GM12875 (cell line): Measurements from ENCODE around the gene NSL1.

Source experiments
- H3K4me3 ChIP-seq: one replicate; pipeline ENCODE4 v1.5.1; 2011; ENCODE audit warnings: low read depth, low read length, control low read depth
- CTCF ChIP-seq: IDR thresholded peaks from 2 replicates; pipeline ENCODE4 v1.5.1; 2011; ENCODE audit warnings: low read depth, mild to moderate bottlenecking, control low read depth, inconsistent platforms, low read length, moderate library complexity, borderline replicate concordance; ENCODE audit not compliant: insufficient read depth

The NSL1 gene

GRCh38 chr1:212680680-212681389 lies 110.7 kb downstream of the NSL1 start:
- TF ChIP-seq CTCF = no peak
- H3K4me3 ChIP-seq = no peak overlapping the region

GRCh38 chr1:212678456-212679410 lies 112.8 kb downstream of the NSL1 start:
- TF ChIP-seq CTCF = no peak
- H3K4me3 ChIP-seq = no peak overlapping the region

GRCh38 chr1:212677573-212677972 lies 114.0 kb downstream of the NSL1 start:
- H3K4me3 ChIP-seq = no peak overlapping the region
- TF ChIP-seq CTCF = no peak

GRCh38 chr1:212677136-212677535 lies 114.4 kb downstream of the NSL1 start:
- H3K4me3 ChIP-seq = no peak overlapping the region
- 0 out of 2 replicates have a peak, but pooled peaks have one; percentile 14 for TF ChIP-seq CTCF
